ENCODE measurements around the gene EXOC4.

EXOC4 gene

GRCh38 chr7:133411395-133411794 is 158.5 kb downstream of the EXOC4 start:
- no peaks in the 10 kb centered on the region for H3K9me2 ChIP-seq (replicated peaks; ENCODE audit: control insufficient read depth, low read length)
- no peak overlapping the region for H3K27ac ChIP-seq (ENCODE audit: low read depth, low read length)
- no peaks in the 10 kb centered on the region for H3K4me1 ChIP-seq (ENCODE audit: control insufficient read depth, low read length)
- H3K36me3 ChIP-seq (ENCODE audit: control insufficient read depth, low read length) = no peaks in the 10 kb centered on the region
- TF ChIP-seq CTCF (IDR thresholded peaks at IDR 0.05; ENCODE audit: low read depth, low read length, poor library complexity, severe bottlenecking) = no peak
- TF ChIP-seq EZH2phosphoT487 (IDR thresholded peaks at IDR 0.05; ENCODE audit: borderline replicate concordance, low read length) = no peak
- H3K27me3 ChIP-seq (ENCODE audit: control insufficient read depth, low read length) = no peaks in the 10 kb centered on the region
- H3K79me2 ChIP-seq (ENCODE audit: control insufficient read depth, low read length) = no peaks in the 10 kb centered on the region
- no peaks in the 10 kb centered on the region for H3K9me3 ChIP-seq (ENCODE audit: control insufficient read depth, insufficient read depth, low read length)
- H3K4me2 ChIP-seq (ENCODE audit: low read length) = no peak overlapping the region
- H3F3A ChIP-seq (ENCODE audit: control insufficient read depth, insufficient read depth) = no peaks in the 10 kb centered on the region
- H4K20me1 ChIP-seq (ENCODE audit: control insufficient read depth, insufficient read depth, low read depth, low read length) = no peaks in the 10 kb centered on the region
- H3K4me3 ChIP-seq (ENCODE audit: low read length) = no peak overlapping the region

DNA sequence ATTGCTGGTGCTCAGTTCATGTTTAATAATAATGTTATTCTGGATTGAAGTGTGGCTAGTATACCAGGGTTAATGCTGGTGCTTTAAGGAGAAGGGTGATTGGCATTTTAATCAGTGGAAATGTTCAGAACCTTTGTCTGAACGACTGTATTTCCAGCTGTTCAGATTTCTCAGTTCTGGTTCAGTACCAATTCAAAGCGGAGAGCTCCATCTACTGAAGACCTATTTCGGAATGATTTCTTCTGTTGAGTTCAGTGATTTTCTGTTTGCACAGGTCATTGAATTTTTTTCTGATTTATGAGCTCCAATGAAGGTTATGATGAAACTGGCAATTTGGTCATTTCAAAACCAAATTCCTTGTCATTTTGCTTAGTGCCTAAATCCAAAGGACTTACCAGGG is 160.1 kb downstream of the EXOC4 start:
- no peaks in the 10 kb centered on the region for H3K27me3 ChIP-seq (ENCODE audit: control insufficient read depth, low read length)
- no peak overlapping the region for H3K27ac ChIP-seq (ENCODE audit: low read depth, low read length)
- no peaks in the 10 kb centered on the region for H3K79me2 ChIP-seq (ENCODE audit: control insufficient read depth, low read length)
- no peaks in the 10 kb centered on the region for H3F3A ChIP-seq (ENCODE audit: control insufficient read depth, insufficient read depth)
- no peak overlapping the region for H3K4me3 ChIP-seq (ENCODE audit: low read length)
- no peaks in the 10 kb centered on the region for H3K9me3 ChIP-seq (ENCODE audit: control insufficient read depth, insufficient read depth, low read length)
- H3K4me1 ChIP-seq (ENCODE audit: control insufficient read depth, low read length) = no peaks in the 10 kb centered on the region
- H3K36me3 ChIP-seq (ENCODE audit: control insufficient read depth, low read length) = no peaks in the 10 kb centered on the region
- H4K20me1 ChIP-seq (ENCODE audit: control insufficient read depth, insufficient read depth, low read depth, low read length) = no peaks in the 10 kb centered on the region
- TF ChIP-seq EZH2phosphoT487 (IDR thresholded peaks at IDR 0.05; ENCODE audit: borderline replicate concordance, low read length) = no peak
- no peak for TF ChIP-seq CTCF (IDR thresholded peaks at IDR 0.05; ENCODE audit: low read depth, low read length, poor library complexity, severe bottlenecking)
- H3K4me2 ChIP-seq (ENCODE audit: low read length) = no peak overlapping the region
- no peaks in the 10 kb centered on the region for H3K9me2 ChIP-seq (replicated peaks; ENCODE audit: control insufficient read depth, low read length)

DNA sequence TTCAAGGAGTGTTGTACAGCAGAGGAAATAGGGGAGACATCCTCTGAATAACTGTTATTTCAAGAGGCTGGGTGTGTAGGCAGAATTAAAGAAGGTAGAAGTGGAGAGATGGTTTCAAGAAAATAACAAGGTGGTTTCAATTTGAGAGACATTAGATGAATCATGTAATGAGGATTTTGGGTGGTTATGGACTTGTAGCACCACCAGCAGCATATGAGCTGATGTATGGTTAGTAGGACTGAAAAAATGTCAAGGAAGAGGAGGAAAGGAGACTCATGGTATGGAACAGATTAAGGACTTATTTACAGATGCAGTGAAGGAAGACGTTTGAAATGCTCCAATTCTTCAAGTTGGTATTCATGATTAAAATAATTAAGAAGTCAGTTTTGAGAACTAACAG is 166.2 kb downstream of the EXOC4 start:
- no peaks in the 10 kb centered on the region for H4K20me1 ChIP-seq (ENCODE audit: control insufficient read depth, insufficient read depth, low read depth, low read length)
- H3F3A ChIP-seq (ENCODE audit: control insufficient read depth, insufficient read depth) = no peaks in the 10 kb centered on the region
- no peaks in the 10 kb centered on the region for H3K9me2 ChIP-seq (replicated peaks; ENCODE audit: control insufficient read depth, low read length)
- no peak for TF ChIP-seq CTCF (IDR thresholded peaks at IDR 0.05; ENCODE audit: low read depth, low read length, poor library complexity, severe bottlenecking)
- TF ChIP-seq EZH2phosphoT487 (IDR thresholded peaks at IDR 0.05; ENCODE audit: borderline replicate concordance, low read length) = no peak
- no peaks in the 10 kb centered on the region for H3K36me3 ChIP-seq (ENCODE audit: control insufficient read depth, low read length)
- no peaks in the 10 kb centered on the region for H3K4me1 ChIP-seq (ENCODE audit: control insufficient read depth, low read length)
- 0 out of 2 replicates have a peak, but pooled peaks cover 4% of the 10 kb centered on the region for H3K9me3 ChIP-seq (ENCODE audit: control insufficient read depth, insufficient read depth, low read length)
- H3K4me3 ChIP-seq (ENCODE audit: low read length) = no peak overlapping the region
- no peak overlapping the region for H3K27ac ChIP-seq (ENCODE audit: low read depth, low read length)
- no peak overlapping the region for H3K4me2 ChIP-seq (ENCODE audit: low read length)
- no peaks in the 10 kb centered on the region for H3K79me2 ChIP-seq (ENCODE audit: control insufficient read depth, low read length)
- no peaks in the 10 kb centered on the region for H3K27me3 ChIP-seq (ENCODE audit: control insufficient read depth, low read length)

GRCh38 chr7:133423618-133424017 is 170.7 kb downstream of the EXOC4 start:
- H3F3A ChIP-seq (ENCODE audit: control insufficient read depth, insufficient read depth) = no peaks in the 10 kb centered on the region
- TF ChIP-seq EZH2phosphoT487 (IDR thresholded peaks at IDR 0.05; ENCODE audit: borderline replicate concordance, low read length) (no peak), CTCF (IDR thresholded peaks at IDR 0.05; ENCODE audit: low read depth, low read length, poor library complexity, severe bottlenecking) (no peak)
- no peak overlapping the region for H3K4me2 ChIP-seq (ENCODE audit: low read length)

More at GRCh38 chr7:133423618-133424017, 170.7 kb downstream of the EXOC4 start:
- Histone ChIP-seq H3K36me3 (ENCODE audit: control insufficient read depth, low read length) (no peaks in the 10 kb centered on the region), H3K9me3 (ENCODE audit: control insufficient read depth, insufficient read depth, low read length) (0 out of 2 replicates have a peak, but pooled peaks cover 4% of the 10 kb centered on the region), H3K4me1 (ENCODE audit: control insufficient read depth, low read length) (no peaks in the 10 kb centered on the region), H3K4me3 (ENCODE audit: low read length) (no peak overlapping the region), H3K9me2 (replicated peaks; ENCODE audit: control insufficient read depth, low read length) (no peaks in the 10 kb centered on the region), H4K20me1 (ENCODE audit: control insufficient read depth, insufficient read depth, low read depth, low read length) (no peaks in the 10 kb centered on the region), H3K27me3 (ENCODE audit: control insufficient read depth, low read length) (no peaks in the 10 kb centered on the region), H3K79me2 (ENCODE audit: control insufficient read depth, low read length) (no peaks in the 10 kb centered on the region), H3K27ac (ENCODE audit: low read depth, low read length) (no peak overlapping the region)

All from DOHH2 (cell line).